GM12801 (cell line): ENCODE results near the gene KLHL42.

ENCODE experiments used
- CTCF ChIP-seq: IDR thresholded peaks from one replicate; pipeline ENCODE4 v1.5.1; 2011; ENCODE audit warnings: control low read depth; ENCODE audit not compliant: insufficient read length; ENCODE audit errors: extremely low read depth

The KLHL42 gene

GRCh38 chr12:27785882-27786570, 6.0 kb downstream of the KLHL42 start:
- TF ChIP-seq CTCF = no peak

GRCh38 chr12:27787559-27787958, 7.5 kb downstream of the KLHL42 start:
- no peak for TF ChIP-seq CTCF

- no peak for TF ChIP-seq CTCF
Observed at GRCh38 chr12:27790179-27790578, 10.1 kb downstream of the KLHL42 start.

GRCh38 chr12:27794818-27795584, 15.0 kb downstream of the KLHL42 start:
- TF ChIP-seq CTCF = no peak

GRCh38 chr12:27796128-27796527, 16.1 kb downstream of the KLHL42 start:
- TF ChIP-seq CTCF = no peak

GRCh38 chr12:27797301-27798025, 17.4 kb downstream of the KLHL42 start:
- no peak for TF ChIP-seq CTCF

GRCh38 chr12:27800819-27801218, 20.8 kb downstream of the KLHL42 start:
- no peak for TF ChIP-seq CTCF
